ENCODE results near the gene CSF3. TPM values are rescaled to one million over a fixed set of nuclear protein-coding genes. Genes with fewer than 3 reads are reported as not detected.

Gene CSF3
- total and polyA plus RNA-seq, 2 of the 13 experiments (the other 11 are each of a cell fraction or from before 2014, with no cell fraction given), result 0.09 TPM; not detected in 1

DNA sequence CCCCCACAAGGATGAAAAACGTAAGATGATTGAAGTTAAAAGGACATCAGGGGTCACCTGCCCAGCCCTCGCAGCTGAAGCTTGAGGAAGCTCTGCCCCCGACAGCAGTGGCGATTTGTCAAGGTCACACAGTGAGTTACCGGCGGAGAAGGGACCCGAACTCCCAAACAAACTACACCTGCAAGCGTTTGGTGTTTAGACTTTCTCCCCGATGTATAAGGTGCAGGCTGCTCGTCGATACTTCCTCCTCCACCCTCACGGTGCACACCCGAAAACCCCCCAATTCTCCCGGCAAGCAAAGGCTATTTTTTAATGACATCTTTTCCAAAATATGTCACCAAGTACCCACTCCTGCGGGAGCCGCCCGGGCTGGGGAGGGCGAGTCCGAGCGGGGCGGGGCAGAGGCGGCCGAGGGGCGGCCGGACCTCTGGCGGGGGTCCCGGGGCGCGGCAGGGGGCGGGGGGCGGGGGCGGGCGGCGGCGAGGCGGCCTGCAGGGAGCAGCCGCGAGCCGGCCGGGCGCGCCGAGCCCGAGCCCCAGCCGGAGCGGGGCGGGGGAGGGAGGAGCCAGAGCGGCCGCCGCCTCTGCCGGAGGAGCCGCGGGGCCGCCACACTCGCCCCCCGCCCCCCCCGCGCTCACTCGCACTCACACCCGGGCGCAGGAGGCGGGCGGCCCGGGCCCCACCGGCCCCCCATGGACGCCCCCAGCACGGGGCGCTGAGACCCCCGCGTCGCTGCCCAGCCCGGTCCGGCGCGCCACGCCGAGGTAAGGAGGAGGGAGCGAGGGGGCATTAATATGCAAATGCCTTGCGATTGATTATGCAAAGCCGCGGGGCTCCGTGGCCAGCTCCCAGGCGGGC, 47.3 kb downstream of the CSF3 start, which contains the start of gene THRA (continued):
- TF ChIP-seq, protein P1, sequence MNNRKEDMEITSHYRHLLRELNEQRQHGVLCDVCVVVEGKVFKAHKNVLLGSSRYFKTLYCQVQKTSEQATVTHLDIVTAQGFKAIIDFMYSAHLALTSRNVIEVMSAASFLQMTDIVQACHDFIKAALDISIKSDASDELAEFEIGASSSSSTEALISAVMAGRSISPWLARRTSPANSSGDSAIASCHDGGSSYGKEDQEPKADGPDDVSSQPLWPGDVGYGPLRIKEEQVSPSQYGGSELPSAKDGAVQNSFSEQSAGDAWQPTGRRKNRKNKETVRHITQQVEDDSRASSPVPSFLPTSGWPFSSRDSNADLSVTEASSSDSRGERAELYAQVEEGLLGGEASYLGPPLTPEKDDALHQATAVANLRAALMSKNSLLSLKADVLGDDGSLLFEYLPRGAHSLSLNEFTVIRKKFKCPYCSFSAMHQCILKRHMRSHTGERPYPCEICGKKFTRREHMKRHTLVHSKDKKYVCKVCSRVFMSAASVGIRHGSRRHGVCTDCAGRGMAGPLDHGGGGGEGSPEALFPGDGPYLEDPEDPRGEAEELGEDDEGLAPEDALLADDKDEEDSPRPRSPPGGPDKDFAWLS (CRISPR knock-in tag; IDR thresholded peaks at IDR 0.05; ENCODE audit: borderline replicate concordance), result no peak
- TF ChIP-seq, protein P2, sequence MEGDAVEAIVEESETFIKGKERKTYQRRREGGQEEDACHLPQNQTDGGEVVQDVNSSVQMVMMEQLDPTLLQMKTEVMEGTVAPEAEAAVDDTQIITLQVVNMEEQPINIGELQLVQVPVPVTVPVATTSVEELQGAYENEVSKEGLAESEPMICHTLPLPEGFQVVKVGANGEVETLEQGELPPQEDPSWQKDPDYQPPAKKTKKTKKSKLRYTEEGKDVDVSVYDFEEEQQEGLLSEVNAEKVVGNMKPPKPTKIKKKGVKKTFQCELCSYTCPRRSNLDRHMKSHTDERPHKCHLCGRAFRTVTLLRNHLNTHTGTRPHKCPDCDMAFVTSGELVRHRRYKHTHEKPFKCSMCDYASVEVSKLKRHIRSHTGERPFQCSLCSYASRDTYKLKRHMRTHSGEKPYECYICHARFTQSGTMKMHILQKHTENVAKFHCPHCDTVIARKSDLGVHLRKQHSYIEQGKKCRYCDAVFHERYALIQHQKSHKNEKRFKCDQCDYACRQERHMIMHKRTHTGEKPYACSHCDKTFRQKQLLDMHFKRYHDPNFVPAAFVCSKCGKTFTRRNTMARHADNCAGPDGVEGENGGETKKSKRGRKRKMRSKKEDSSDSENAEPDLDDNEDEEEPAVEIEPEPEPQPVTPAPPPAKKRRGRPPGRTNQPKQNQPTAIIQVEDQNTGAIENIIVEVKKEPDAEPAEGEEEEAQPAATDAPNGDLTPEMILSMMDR (CRISPR knock-in tag; IDR thresholded peaks at IDR 0.05), result peak; percentile 4
- TF ChIP-seq DMAP1 (CRISPR knock-in tag; IDR thresholded peaks at IDR 0.05) (no peak), ZSCAN25 (CRISPR knock-in tag; IDR thresholded peaks at IDR 0.05) (no peak), PPARG (CRISPR knock-in tag; conservative IDR thresholded peaks at IDR 0.05) (no peak), ZFP37 (CRISPR knock-in tag; IDR thresholded peaks at IDR 0.05; ENCODE audit: borderline replicate concordance) (no peak), ZNF570 (CRISPR knock-in tag; IDR thresholded peaks at IDR 0.05; ENCODE audit: borderline replicate concordance) (no peak), KDM5A (IDR thresholded peaks at IDR 0.05; ENCODE audit: borderline replicate concordance, low read length) (peak; percentile 43; the same call in 1 of the 2 replicates), ASH2L (IDR thresholded peaks at IDR 0.05; ENCODE audit: insufficient read length, low read depth, low read length) (no peak), ZSCAN31 (CRISPR knock-in tag; IDR thresholded peaks at IDR 0.05; ENCODE audit: low read depth) (0 out of 2 replicates have a peak, but pooled peaks have one; percentile 18), REPIN1 (CRISPR knock-in tag; IDR thresholded peaks at IDR 0.05; ENCODE audit: borderline replicate concordance, low read depth) (no peak), MIER2 (CRISPR knock-in tag; IDR thresholded peaks at IDR 0.05) (no peak), ZNF619 (CRISPR knock-in tag; IDR thresholded peaks at IDR 0.05) (no peak), ZNF558 (CRISPR knock-in tag; IDR thresholded peaks at IDR 0.05; ENCODE audit: borderline replicate concordance) (no peak), ISL2 (CRISPR knock-in tag; IDR thresholded peaks at IDR 0.05) (no peak), KMT2A (CRISPR knock-in tag; IDR thresholded peaks at IDR 0.05) (no peak), ZNF746 (CRISPR knock-in tag; IDR thresholded peaks at IDR 0.05) (no peak), ATRX (CRISPR knock-in tag; IDR thresholded peaks at IDR 0.05; ENCODE audit: borderline replicate concordance) (no peak), FOXA3 (CRISPR knock-in tag; IDR thresholded peaks at IDR 0.05) (no peak), ZNF263 (CRISPR knock-in tag; IDR thresholded peaks at IDR 0.05) (peak; percentile 44; the same call in 1 of the 2 replicates), ZFP1 (CRISPR knock-in tag; IDR thresholded peaks at IDR 0.05) (no peak)
- TF ChIP-seq, protein P3, sequence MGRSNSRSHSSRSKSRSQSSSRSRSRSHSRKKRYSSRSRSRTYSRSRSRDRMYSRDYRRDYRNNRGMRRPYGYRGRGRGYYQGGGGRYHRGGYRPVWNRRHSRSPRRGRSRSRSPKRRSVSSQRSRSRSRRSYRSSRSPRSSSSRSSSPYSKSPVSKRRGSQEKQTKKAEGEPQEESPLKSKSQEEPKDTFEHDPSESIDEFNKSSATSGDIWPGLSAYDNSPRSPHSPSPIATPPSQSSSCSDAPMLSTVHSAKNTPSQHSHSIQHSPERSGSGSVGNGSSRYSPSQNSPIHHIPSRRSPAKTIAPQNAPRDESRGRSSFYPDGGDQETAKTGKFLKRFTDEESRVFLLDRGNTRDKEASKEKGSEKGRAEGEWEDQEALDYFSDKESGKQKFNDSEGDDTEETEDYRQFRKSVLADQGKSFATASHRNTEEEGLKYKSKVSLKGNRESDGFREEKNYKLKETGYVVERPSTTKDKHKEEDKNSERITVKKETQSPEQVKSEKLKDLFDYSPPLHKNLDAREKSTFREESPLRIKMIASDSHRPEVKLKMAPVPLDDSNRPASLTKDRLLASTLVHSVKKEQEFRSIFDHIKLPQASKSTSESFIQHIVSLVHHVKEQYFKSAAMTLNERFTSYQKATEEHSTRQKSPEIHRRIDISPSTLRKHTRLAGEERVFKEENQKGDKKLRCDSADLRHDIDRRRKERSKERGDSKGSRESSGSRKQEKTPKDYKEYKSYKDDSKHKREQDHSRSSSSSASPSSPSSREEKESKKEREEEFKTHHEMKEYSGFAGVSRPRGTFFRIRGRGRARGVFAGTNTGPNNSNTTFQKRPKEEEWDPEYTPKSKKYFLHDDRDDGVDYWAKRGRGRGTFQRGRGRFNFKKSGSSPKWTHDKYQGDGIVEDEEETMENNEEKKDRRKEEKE (IDR thresholded peaks at IDR 0.05), result no peak
- TF ChIP-seq, protein P4, sequence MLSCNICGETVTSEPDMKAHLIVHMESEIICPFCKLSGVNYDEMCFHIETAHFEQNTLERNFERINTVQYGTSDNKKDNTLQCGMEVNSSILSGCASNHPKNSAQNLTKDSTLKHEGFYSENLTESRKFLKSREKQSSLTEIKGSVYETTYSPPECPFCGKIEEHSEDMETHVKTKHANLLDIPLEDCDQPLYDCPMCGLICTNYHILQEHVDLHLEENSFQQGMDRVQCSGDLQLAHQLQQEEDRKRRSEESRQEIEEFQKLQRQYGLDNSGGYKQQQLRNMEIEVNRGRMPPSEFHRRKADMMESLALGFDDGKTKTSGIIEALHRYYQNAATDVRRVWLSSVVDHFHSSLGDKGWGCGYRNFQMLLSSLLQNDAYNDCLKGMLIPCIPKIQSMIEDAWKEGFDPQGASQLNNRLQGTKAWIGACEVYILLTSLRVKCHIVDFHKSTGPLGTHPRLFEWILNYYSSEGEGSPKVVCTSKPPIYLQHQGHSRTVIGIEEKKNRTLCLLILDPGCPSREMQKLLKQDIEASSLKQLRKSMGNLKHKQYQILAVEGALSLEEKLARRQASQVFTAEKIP (CRISPR knock-in tag; IDR thresholded peaks at IDR 0.05; ENCODE audit: borderline replicate concordance), result no peak

Data from HepG2 (cell line).